CD4-positive, CD25-positive, alpha-beta regulatory T cell (primary cell): ENCODE data around the gene NASP. TPM values are rescaled to one million over a fixed set of nuclear protein-coding genes. Genes with fewer than 3 reads are reported as not detected.

Experiments used
- ATAC-seq, 2 donors: fragments of 150-1000 bp; cut with Tn5 transposase; one replicate each; pipeline ENCODE4 v1.10.0; 2021; ENCODE audit warnings: low read depth in 2 of 2, moderate number of reproducible peaks in 2 of 2, moderate library complexity in 1 of 2
- DNase-seq, 3 donors: peaks; one replicate each; pipeline versions ENCODE4 v3.0.0 to v3.0.0-alpha.2; 2012 to 2022; ENCODE audit warnings: mixed read lengths in 1 of 3
- H3K27ac ChIP-seq: one replicate; pipeline ENCODE4 v1.7.0; 2013; ENCODE audit warnings: mild to moderate bottlenecking, low read length; ENCODE audit not compliant: insufficient read depth, poor library complexity, severe bottlenecking
- H3K27me3 ChIP-seq: one replicate; pipeline ENCODE4 v1.7.0; 2013; ENCODE audit warnings: low read length; ENCODE audit not compliant: control insufficient read depth, insufficient read depth
- H3K36me3 ChIP-seq: one replicate; pipeline ENCODE4 v1.7.0; 2013; ENCODE audit warnings: mild to moderate bottlenecking, low read length, moderate library complexity; ENCODE audit not compliant: control insufficient read depth, insufficient read depth
- H3K4me1 ChIP-seq: 2 replicates; pipeline ENCODE4 v1.7.0; 2013; ENCODE audit warnings: mild to moderate bottlenecking, low read length; ENCODE audit not compliant: insufficient read depth, control insufficient read depth, poor library complexity, severe bottlenecking
- H3K4me3 ChIP-seq: one replicate; pipeline ENCODE4 v1.7.0; 2013; ENCODE audit warnings: low read depth, mild to moderate bottlenecking, low read length, moderate library complexity
- H3K9me3 ChIP-seq, 2 experiments: 1 replicate in 1 of 2; 2 replicates in 1 of 2; pipeline ENCODE4 v1.7.0; 2013; ENCODE audit warnings: low read length in 2 of 2, mild to moderate bottlenecking in 1 of 2, moderate library complexity in 1 of 2; ENCODE audit not compliant: control insufficient read depth in 2 of 2
- H3K27ac Mint-ChIP-seq, 3 donors: one replicate each; pipeline ENCODE4 v1.8.0; 2020 to 2022; ENCODE audit warnings: mild to moderate bottlenecking in 3 of 3, mixed read lengths in 3 of 3, moderate library complexity in 2 of 3
- H3K27me3 Mint-ChIP-seq: one replicate; pipeline ENCODE4 v1.8.0; 2022; ENCODE audit warnings: mild to moderate bottlenecking, mixed read lengths
- H3K36me3 Mint-ChIP-seq: one replicate; pipeline ENCODE4 v1.8.0; 2020; ENCODE audit warnings: mixed read lengths
- H3K4me1 Mint-ChIP-seq, 4 donors: one replicate each; pipeline ENCODE4 v1.8.0; 2020 to 2022; ENCODE audit warnings: mixed read lengths in 4 of 4, mild to moderate bottlenecking in 1 of 4
- H3K4me3 Mint-ChIP-seq, 4 donors: one replicate each; pipeline ENCODE4 v1.8.0; 2020 to 2022; ENCODE audit warnings: mild to moderate bottlenecking in 4 of 4, mixed read lengths in 4 of 4, moderate library complexity in 3 of 4
- H3K9me3 Mint-ChIP-seq, 7 donors: one replicate each; pipeline ENCODE4 v1.8.0; 2020 to 2022; ENCODE audit warnings: mixed read lengths in 7 of 7, mild to moderate bottlenecking in 3 of 7, moderate library complexity in 2 of 7
- polyA plus RNA-seq, 4 donors: library from polyadenylated mRNA; unstranded; fragments of 300-500 nt; fragmentation: Illumina TruSeq; gene quantifications; one replicate each; pipeline ENCODE4 v1.2.3, GENCODE V29; 2021
- total RNA-seq: library from RNA; stranded (reverse); gene quantifications from one replicate; pipeline ENCODE4 v1.2.3, GENCODE V29; 2022

Gene NASP
- total and polyA plus RNA-seq, 5 donors from 2014 or later: 77.8 to 147 (median 81.7) TPM

DNA sequence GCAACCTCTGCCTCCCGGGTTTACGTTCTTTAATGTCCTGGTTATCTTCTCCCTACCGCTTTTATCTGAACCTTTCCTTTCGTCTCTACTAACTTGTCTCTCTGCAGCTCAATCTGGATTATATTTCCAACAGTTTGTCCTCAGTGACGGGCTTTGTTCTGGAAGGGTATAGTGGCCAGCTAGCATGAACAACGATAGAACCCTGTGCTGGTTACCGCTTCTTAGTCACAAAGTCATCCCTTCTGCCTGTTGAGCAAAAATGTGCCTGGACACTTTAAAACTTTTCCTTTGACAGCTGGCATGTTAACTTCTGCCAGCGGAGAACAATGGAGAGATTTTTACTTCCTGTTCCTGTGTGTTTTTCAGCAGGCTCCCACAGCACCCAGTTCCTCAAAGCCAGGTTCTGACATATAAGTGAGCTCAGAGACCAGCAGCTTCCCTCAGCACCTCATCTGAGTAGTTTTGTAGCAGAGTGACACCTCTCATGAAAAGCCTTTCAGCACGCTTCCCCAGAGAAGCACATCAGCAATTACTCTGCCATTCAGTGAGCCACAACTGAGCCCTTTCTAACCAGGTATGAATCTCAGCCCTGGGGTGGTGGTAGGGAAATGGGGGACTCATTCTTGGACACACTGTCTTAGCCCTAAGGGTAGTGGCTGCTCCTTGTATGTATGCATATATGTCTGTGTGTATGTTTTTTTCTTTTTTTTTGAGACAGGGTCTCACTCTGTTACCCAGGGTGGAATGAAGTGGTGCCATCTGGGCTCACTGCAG is 63.6 kb downstream of the NASP start:
- DNase-seq (no peak), ATAC-seq (no peak)
- Histone ChIP-seq H3K9me3 (no peaks in the 10 kb centered on the region), H3K4me1 (no peaks in the 10 kb centered on the region), H3K27me3 (no peaks in the 10 kb centered on the region), H3K27ac (no peak overlapping the region), H3K4me3 (no peak overlapping the region), H3K36me3 (peaks cover 47% of the 10 kb centered on the region)
- no peaks in the 10 kb centered on the region for H3K27me3 Mint-ChIP-seq
- H3K9me3 Mint-ChIP-seq: no peaks in the 10 kb centered on the region
- H3K36me3 Mint-ChIP-seq: peaks cover 20% of the 10 kb centered on the region
- H3K4me3 Mint-ChIP-seq: no peak overlapping the region
- H3K27ac Mint-ChIP-seq: peak overlapping the region in 1 of 3 donors; percentile 56
- H3K4me1 Mint-ChIP-seq: peaks cover 7 to 35% (median 21%) of the 10 kb centered on the region in 4 donors

DNA sequence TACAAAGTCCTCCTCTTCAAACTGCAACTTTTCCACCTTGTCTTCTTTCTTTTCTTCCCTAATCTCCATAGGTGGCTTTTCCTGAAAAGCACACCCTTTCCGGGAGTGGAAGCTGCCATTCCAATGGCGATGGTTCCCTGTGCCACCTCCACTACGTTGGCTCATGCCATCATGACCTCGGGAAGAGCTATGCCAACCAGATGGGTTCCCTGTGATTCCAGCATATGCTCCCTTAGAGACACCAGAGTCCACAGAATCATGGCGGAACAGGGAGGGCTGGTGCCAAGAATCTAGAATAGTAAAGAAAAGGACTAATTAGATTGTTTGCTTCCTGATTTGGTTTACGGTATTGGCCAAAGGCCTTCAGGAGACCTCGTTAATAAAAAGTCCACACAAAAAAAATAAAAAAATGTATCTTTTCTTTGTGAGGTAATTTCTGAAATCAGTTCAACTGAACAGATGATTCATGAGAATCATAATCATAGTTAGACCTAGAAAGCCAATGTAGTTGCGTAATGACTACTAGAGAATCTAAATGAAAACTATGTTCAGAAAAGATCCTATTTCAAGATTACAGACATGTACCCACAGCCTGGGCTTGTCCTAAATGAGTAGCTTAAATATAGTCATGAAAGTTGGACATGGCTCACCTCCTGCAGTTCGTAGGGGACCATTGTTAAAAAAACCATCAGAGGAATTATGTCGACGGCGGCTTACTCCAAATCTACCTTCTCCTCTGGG is 70.9 kb downstream of the NASP start:
- Histone ChIP-seq H3K4me3 (peak overlapping the region; percentile 14), H3K27ac (no peak overlapping the region), H3K9me3 (no peaks in the 10 kb centered on the region), H3K4me1 (no peaks in the 10 kb centered on the region), H3K27me3 (no peaks in the 10 kb centered on the region), H3K36me3 (peaks cover 96% of the 10 kb centered on the region)
- Mint-ChIP-seq H3K4me3 (peak overlapping the region in 1 of 4 donors; percentile 10), H3K36me3 (peaks cover 45% of the 10 kb centered on the region), H3K27me3 (no peaks in the 10 kb centered on the region), H3K27ac (peak overlapping the region in 1 of 3 donors; percentile 67), H3K9me3 (no peaks in the 10 kb centered on the region), H3K4me1 (peaks cover 12 to 30% (median 18%) of the 10 kb centered on the region in 4 donors)
- ATAC-seq: no peak
- DNase-seq: peak in 1 of 3 donors; percentile 22

DNA sequence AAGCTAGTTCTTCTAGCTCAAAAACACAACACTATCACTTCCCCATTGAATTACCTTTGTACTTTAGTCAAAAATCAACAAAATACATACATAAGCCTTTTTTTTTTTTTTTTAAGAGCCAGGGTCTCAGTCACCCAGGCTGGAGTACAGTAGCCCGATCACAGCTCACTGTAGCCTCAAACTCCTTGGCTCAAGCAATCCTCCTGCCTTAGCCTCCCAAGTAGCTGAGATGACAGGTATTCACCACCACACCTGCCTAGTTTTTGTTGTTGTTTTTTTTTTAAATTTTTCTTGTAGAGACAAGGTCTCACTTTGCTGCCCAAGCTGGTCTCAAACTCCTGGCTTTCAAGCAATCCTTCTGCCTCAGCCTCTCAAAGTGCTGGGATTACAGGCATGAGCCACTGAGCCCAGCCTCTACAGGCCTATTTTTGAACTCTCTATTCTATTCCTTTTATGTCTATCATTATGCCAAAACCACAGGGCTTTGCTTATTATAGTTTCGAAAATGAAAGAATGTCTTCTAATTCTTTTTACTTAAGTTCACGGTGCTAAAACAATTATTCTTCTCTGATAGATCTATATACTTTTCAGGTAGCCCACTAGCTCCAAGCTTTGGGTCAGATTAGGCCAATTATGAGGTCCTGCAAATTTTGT is 72.9 kb downstream of the NASP start:
- peak overlapping the region; percentile 7 for H3K27ac ChIP-seq
- no peaks in the 10 kb centered on the region for H3K27me3 ChIP-seq
- Mint-ChIP-seq H3K27me3 (no peaks in the 10 kb centered on the region), H3K36me3 (peaks cover 48% of the 10 kb centered on the region), H3K4me1 (peaks cover 9 to 26% (median 18%) of the 10 kb centered on the region in 4 donors), H3K9me3 (no peaks in the 10 kb centered on the region), H3K27ac (peak overlapping the region; percentile 28 to 84 (median 83)), H3K4me3 (no peak overlapping the region)
- DNase-seq (no peak), ATAC-seq (no peak)
- no peak overlapping the region for H3K4me3 ChIP-seq
- no peaks in the 10 kb centered on the region for H3K9me3 ChIP-seq
- H3K4me1 ChIP-seq: no peaks in the 10 kb centered on the region
- peaks cover 91% of the 10 kb centered on the region for H3K36me3 ChIP-seq

DNA sequence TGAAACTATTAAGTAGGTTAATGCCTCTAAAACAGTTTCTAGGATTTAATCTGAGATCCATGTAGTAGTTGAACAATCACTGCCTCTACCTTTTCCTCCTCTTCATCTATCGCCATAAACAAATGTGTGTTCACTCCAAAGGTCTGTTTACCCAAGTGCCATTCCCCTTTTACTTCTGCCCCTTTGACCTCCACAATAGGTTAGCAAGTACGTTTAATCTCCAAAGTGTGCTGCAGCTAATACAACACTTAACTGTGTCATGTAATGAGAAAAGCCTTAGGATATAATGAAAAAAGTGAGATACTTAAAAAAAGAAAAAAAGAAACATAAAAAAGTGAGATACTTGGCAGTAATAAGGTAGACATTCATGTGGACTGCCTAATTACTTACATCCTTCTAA is 74.3 kb downstream of the NASP start:
- DNase-seq (no peak), ATAC-seq (no peak)
- H3K4me1 Mint-ChIP-seq: peaks cover 17 to 37% (median 20%) of the 10 kb centered on the region in 4 donors
- no peak overlapping the region for H3K27ac ChIP-seq
- H3K4me3 Mint-ChIP-seq: no peak overlapping the region
- peak overlapping the region; percentile 52 to 64 (median 56) for H3K27ac Mint-ChIP-seq
- no peak overlapping the region for H3K4me3 ChIP-seq
- H3K27me3 Mint-ChIP-seq: no peaks in the 10 kb centered on the region
- no peaks in the 10 kb centered on the region for H3K9me3 ChIP-seq
- no peaks in the 10 kb centered on the region for H3K9me3 Mint-ChIP-seq
- no peaks in the 10 kb centered on the region for H3K27me3 ChIP-seq
- H3K4me1 ChIP-seq: no peaks in the 10 kb centered on the region
- peaks cover 78% of the 10 kb centered on the region for H3K36me3 ChIP-seq
- peaks cover 43% of the 10 kb centered on the region for H3K36me3 Mint-ChIP-seq

DNA sequence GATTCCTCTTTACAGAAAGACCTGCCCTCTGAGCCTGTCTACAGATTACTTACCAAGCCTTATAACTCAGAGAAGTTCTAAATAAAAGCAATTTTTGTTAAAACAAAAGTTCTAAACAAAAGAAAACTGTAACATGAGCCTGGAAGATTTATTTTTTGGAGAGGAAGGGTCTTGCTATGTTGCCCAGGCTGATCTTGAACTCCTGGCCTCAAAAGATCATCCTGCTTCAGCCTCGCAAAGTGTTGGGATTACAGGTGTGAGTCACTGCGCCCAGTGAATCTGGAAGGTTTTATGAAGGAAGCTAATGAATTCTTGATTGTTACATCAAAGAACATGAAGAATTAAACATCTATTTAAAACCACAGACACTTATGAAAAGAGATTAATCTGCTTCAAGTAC is 75.4 kb downstream of the NASP start:
- no peak for ATAC-seq
- no peak overlapping the region for H3K27ac ChIP-seq
- no peak for DNase-seq
- no peaks in the 10 kb centered on the region for H3K27me3 ChIP-seq
- H3K36me3 ChIP-seq: peaks cover 68% of the 10 kb centered on the region
- H3K27me3 Mint-ChIP-seq: no peaks in the 10 kb centered on the region
- no peak overlapping the region for H3K4me3 ChIP-seq
- no peaks in the 10 kb centered on the region for H3K4me1 ChIP-seq
- no peak overlapping the region for H3K27ac Mint-ChIP-seq
- H3K9me3 Mint-ChIP-seq: no peaks in the 10 kb centered on the region
- H3K9me3 ChIP-seq: no peaks in the 10 kb centered on the region
- peaks cover 43% of the 10 kb centered on the region for H3K36me3 Mint-ChIP-seq
- no peak overlapping the region for H3K4me3 Mint-ChIP-seq
- peaks cover 21 to 42% (median 25%) of the 10 kb centered on the region in 4 donors for H3K4me1 Mint-ChIP-seq

DNA sequence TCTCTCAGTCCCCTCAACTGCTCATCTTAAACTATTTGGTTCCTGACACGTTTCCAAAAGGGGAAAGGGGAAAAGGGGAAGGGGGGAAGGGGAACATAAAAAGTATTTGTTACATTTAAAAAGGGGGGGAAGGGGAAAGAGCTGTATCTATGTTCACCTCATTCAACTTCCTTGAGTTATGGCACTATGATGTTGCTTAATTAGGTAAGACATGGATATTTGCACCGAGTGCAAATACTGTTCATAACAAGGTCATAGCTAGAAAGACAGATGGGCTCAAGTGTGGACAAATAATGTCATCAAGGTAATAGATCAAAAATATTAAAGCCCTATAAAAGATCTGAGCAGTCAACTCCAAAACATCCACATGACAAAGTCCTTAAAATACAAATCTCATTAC is 76.5 kb downstream of the NASP start:
- Histone ChIP-seq H3K27ac (no peak overlapping the region), H3K27me3 (no peaks in the 10 kb centered on the region), H3K9me3 (no peaks in the 10 kb centered on the region), H3K4me3 (no peak overlapping the region), H3K36me3 (peaks cover 60% of the 10 kb centered on the region), H3K4me1 (no peaks in the 10 kb centered on the region)
- ATAC-seq (no peak), DNase-seq (no peak)
- Mint-ChIP-seq H3K36me3 (peaks cover 34% of the 10 kb centered on the region), H3K27ac (no peak overlapping the region), H3K9me3 (no peaks in the 10 kb centered on the region), H3K4me1 (peaks cover 17 to 41% (median 25%) of the 10 kb centered on the region in 4 donors), H3K4me3 (no peak overlapping the region), H3K27me3 (no peaks in the 10 kb centered on the region)

DNA sequence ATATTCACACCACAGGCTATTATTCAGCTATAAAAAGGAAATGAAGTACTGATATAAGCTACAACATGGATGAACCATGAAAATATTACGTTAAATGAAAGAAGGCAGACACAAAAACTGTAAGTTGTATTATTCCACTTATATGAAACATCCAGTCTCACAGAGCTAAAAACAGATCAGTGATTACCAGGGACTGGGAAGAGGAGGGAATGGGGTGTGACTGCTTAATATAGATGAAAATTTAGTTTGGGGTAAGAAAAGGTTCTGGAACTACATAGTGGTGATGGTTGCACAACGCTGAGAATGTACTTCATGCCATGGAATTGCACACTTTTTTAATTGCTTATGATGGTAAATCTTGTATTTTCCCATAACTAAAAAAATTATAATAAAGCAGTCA is 83.0 kb downstream of the NASP start:
- Histone ChIP-seq H3K4me1 (peaks cover 9% of the 10 kb centered on the region), H3K4me3 (no peak overlapping the region), H3K27ac (no peak overlapping the region), H3K36me3 (peaks cover 13% of the 10 kb centered on the region), H3K27me3 (no peaks in the 10 kb centered on the region), H3K9me3 (no peaks in the 10 kb centered on the region)
- H3K27ac Mint-ChIP-seq: peak overlapping the region in 1 of 3 donors; percentile 37
- ATAC-seq (no peak), DNase-seq (no peak)
- no peak overlapping the region for H3K4me3 Mint-ChIP-seq
- peaks cover 4% of the 10 kb centered on the region for H3K36me3 Mint-ChIP-seq
- H3K4me1 Mint-ChIP-seq: peaks cover 31 to 71% (median 51%) of the 10 kb centered on the region in 4 donors
- no peaks in the 10 kb centered on the region for H3K27me3 Mint-ChIP-seq
- no peaks in the 10 kb centered on the region for H3K9me3 Mint-ChIP-seq
